AG04450 (cell line): ENCODE results near the gene GSG1L. TPM values are rescaled to one million over a fixed set of nuclear protein-coding genes. Genes with fewer than 3 reads are reported as not detected.

Experiments used
- CTCF ChIA-PET: fragments of 300-600, 350-600 bp; formaldehyde crosslinking; extraction: SDS; loops from one replicate; lab custom pipeline; 2022; ENCODE audit warnings: antibody characterized with exemption, inconsistent platforms; lab: Charles Lee
- POLR2A ChIA-PET: fragments of 350-600 bp; formaldehyde crosslinking; extraction: SDS; loops from one replicate; lab custom pipeline; 2021; ENCODE audit warnings: antibody characterized with exemption, inconsistent platforms; lab: Yijun Ruan, JAX
- DNase-seq: peaks from one replicate; pipeline ENCODE4 v3.0.0-alpha.2; 2011; ENCODE audit warnings: low read depth, low spot score
- H3K27ac ChIP-seq: one replicate; pipeline ENCODE4 v1.5.1; 2012; ENCODE audit warnings: low read depth, low read length, control low read depth
- H3K27me3 ChIP-seq: one replicate; pipeline ENCODE4 v1.6.0; 2012; ENCODE audit warnings: low read length; ENCODE audit not compliant: control insufficient read depth, insufficient read depth
- H3K4me3 ChIP-seq: 2 replicates; pipeline ENCODE4 v1.5.1; 2011; ENCODE audit warnings: mild to moderate bottlenecking, low read depth, low read length, control low read depth
- H3K9me3 ChIP-seq: 2 replicates; pipeline ENCODE4 v1.5.1; 2012; ENCODE audit warnings: low read length; ENCODE audit not compliant: control insufficient read depth, insufficient read depth
- polyA plus RNA-seq: library from polyadenylated mRNA; depleted of rRNA; stranded (reverse); fragments of >200 nt; gene quantifications from 2 replicates; pipeline ENCODE4 v1.2.3, GENCODE V29; 2011
- TF ChIP-seq, protein P1 (sequence below): IDR thresholded peaks from 2 replicates; pipeline ENCODE4 v1.5.1; 2011; ENCODE audit warnings: low read depth, low read length, control low read depth, inconsistent platforms

Gene GSG1L
- polyA plus RNA-seq, 1 experiment, result not detected

DNA sequence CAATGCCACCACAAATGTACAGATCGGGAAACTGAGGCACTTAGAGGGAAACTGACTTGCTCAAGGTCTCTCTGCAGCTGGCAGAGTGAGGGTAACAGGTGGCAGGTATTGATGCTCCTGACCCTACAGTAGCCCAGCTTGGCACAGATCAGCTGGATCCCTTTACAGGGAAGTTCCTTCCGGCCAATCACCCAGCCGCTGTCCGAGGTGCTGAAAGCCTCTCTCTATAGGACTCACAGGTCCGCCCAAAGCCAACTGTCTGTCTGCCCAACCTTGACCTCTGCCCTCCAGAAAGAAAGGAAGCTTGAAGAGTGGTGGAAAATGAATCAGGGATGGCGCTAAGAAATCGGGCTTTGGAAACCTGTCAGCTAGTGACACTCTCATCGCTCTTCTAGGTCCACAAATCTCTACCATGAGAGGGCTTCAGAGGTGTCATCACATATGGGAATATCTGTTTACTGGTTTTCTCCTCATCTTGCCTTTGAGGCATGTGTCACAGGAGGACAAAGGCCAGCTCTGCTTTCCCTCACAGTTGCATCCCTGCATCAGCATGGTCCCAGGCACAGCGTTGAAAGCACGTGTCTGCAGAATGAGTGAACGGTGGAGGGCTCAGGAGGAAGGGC is 267.4 kb downstream of the GSG1L start:
- POLR2A ChIA-PET, result no interaction called here
- CTCF ChIA-PET, result interaction anchor here (1.6 kb wide), 1 partner anchor 16 kb away, joined by 5 read pairs; no protein-coding TSS in a partner anchor
- Histone ChIP-seq H3K9me3 (no peaks in the 10 kb centered on the region), H3K27me3 (no peaks in the 10 kb centered on the region), H3K27ac (no peak overlapping the region), H3K4me3 (no peak overlapping the region)
- no peak for DNase-seq
- TF ChIP-seq, protein P1, sequence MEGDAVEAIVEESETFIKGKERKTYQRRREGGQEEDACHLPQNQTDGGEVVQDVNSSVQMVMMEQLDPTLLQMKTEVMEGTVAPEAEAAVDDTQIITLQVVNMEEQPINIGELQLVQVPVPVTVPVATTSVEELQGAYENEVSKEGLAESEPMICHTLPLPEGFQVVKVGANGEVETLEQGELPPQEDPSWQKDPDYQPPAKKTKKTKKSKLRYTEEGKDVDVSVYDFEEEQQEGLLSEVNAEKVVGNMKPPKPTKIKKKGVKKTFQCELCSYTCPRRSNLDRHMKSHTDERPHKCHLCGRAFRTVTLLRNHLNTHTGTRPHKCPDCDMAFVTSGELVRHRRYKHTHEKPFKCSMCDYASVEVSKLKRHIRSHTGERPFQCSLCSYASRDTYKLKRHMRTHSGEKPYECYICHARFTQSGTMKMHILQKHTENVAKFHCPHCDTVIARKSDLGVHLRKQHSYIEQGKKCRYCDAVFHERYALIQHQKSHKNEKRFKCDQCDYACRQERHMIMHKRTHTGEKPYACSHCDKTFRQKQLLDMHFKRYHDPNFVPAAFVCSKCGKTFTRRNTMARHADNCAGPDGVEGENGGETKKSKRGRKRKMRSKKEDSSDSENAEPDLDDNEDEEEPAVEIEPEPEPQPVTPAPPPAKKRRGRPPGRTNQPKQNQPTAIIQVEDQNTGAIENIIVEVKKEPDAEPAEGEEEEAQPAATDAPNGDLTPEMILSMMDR, result no peak

DNA sequence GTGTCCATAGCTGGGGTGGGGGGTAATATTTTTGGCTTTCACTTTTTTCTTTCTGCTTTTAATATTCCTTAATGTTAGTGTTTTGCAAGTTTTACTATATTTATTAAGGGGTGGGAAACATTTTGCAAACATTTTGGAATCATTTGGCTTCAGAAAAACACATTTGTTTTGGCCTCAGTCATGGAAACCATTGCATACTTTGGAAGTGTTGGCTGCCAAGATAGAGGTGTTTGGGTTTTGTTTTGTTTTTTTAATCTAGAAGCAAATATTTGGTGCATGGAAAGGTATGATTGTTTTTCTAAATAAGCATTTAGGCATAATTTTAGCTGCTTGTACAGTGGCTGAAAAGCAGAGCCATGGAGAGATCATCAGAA is 270.3 kb downstream of the GSG1L start:
- Histone ChIP-seq H3K27me3 (no peaks in the 10 kb centered on the region), H3K9me3 (no peaks in the 10 kb centered on the region), H3K4me3 (no peak overlapping the region), H3K27ac (no peak overlapping the region)
- POLR2A ChIA-PET, result no interaction called here
- DNase-seq, result no peak
- CTCF ChIA-PET, result no interaction called here
- TF ChIP-seq, protein P1, result no peak

DNA sequence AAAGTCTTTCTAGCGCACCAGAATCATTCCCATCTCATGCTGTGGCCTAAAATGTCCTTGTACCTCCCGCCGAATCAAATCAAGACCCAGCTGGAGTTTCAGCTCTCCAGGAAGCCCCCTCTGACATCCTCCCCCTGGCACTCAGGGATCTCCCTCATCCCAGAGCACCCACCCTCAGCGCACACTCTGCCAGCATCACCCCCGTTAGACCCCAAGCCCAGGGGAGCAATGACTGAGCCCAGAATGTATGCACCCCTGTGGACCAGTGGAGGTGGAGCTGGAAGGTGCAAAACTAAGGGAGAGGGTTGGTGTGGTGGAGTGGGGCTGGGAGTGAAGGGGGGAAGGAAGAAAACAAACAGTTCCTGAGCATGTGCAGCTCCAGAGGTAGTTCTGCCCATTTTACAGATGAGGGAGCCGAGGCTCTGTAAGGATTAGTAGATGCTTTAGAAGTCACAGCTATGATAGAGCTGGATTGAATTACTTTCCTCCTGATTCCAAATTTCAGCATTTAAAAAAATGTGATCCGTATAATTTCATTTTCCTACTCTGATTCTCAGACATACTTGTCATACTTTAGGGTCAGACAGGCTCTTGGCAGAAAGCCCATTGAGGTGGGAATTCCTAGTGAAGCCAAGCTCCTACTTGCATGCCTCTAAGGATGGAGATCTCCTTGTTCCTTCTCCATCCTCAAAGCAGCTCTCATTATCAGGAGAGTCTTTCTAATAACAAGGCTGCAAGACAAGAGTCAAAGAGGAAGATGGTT is 270.8 kb downstream of the GSG1L start:
- CTCF ChIA-PET, result interaction anchor here (0.6 kb wide), 1 partner anchor 336 kb away, joined by 4 read pairs; no protein-coding TSS in a partner anchor
- DNase-seq, result no peak
- TF ChIP-seq, protein P1, result no peak

DNA sequence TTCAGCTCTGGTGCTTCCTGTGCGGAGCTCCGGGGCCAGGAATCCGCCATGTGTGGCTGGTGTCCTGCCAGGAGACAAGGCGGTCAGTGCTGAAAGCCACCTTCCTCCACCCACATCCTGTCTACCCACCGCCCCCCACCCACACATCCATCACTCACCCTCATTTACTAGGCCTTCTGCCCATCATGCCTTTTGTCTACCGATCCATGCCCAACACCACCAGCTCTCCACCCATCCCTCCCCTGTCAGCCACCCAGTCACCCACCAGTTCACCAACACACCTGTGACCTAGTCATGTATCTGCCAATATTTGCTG is 272.2 kb downstream of the GSG1L start:
- TF ChIP-seq, protein P1, result no peak
- Histone ChIP-seq H3K4me3 (no peak overlapping the region), H3K27me3 (no peaks in the 10 kb centered on the region), H3K9me3 (no peaks in the 10 kb centered on the region), H3K27ac (no peak overlapping the region)
- ChIA-PET POLR2A (no interaction called here), CTCF (no interaction called here)
- no peak for DNase-seq

More for the DNA sequence above, 270.8 kb downstream of the GSG1L start:
- POLR2A ChIA-PET, result no interaction called here
- Histone ChIP-seq H3K9me3 (no peaks in the 10 kb centered on the region), H3K27ac (no peak overlapping the region), H3K4me3 (no peak overlapping the region), H3K27me3 (no peaks in the 10 kb centered on the region)
